Lung (tissue), 12 donors: ENCODE results near the gene KDM5B. TPM values are rescaled to one million over a fixed set of nuclear protein-coding genes. Genes with fewer than 3 reads are reported as not detected.

ENCODE experiments used
- ATAC-seq: fragments of 200-7000 bp; cut with Tn5 transposase; one replicate; pipeline ENCODE4 v1.9.1; 2020; ENCODE audit warnings: moderate number of reproducible peaks; ENCODE audit not compliant: insufficient read depth, low FRiP score
- DNase-seq, 3 donors: peaks; one replicate each; pipeline ENCODE4 v3.0.0-alpha.2; 2013 to 2017
- H3K27ac ChIP-seq, 2 donors: one replicate each; pipeline ENCODE4 v1.5.1; 2013; ENCODE audit warnings: mild to moderate bottlenecking in 2 of 2, moderate library complexity in 2 of 2, control low read depth in 1 of 2, inconsistent platforms in 1 of 2, low read depth in 1 of 2, low read length in 1 of 2
- H3K27me3 ChIP-seq, 3 donors: one replicate each; pipeline ENCODE4 v1.5.1; 2013; ENCODE audit warnings: low read length in 2 of 3; ENCODE audit not compliant: control insufficient read depth in 3 of 3, insufficient read depth in 3 of 3
- H3K36me3 ChIP-seq, 4 donors: one replicate each; pipeline ENCODE4 v1.5.1; 2013; ENCODE audit warnings: low read length in 4 of 4, mild to moderate bottlenecking in 1 of 4, moderate library complexity in 1 of 4; ENCODE audit not compliant: control insufficient read depth in 4 of 4, insufficient read depth in 4 of 4
- H3K4me1 ChIP-seq, 5 donors: one replicate each; pipeline ENCODE4 v1.5.1; 2013; ENCODE audit warnings: low read length in 5 of 5, mild to moderate bottlenecking in 2 of 5, moderate library complexity in 1 of 5; ENCODE audit not compliant: control insufficient read depth in 5 of 5, insufficient read depth in 5 of 5
- H3K4me3 ChIP-seq: one replicate; pipeline ENCODE4 v1.5.1; 2013; ENCODE audit warnings: mild to moderate bottlenecking, control low read depth, moderate library complexity
- H3K9ac ChIP-seq, 2 donors: one replicate each; pipeline ENCODE4 v1.5.1; 2013; ENCODE audit warnings: low read length in 2 of 2, control low read depth in 1 of 2; ENCODE audit not compliant: insufficient read depth in 1 of 2
- H3K9me3 ChIP-seq, 4 donors: one replicate each; pipeline ENCODE4 v1.5.1; 2013; ENCODE audit warnings: low read length in 3 of 4, mild to moderate bottlenecking in 1 of 4, moderate library complexity in 1 of 4; ENCODE audit not compliant: control insufficient read depth in 4 of 4, insufficient read depth in 3 of 4
- CTCF ChIP-seq: IDR thresholded peaks from 2 replicates; pipeline ENCODE4 v1.5.1; 2012; ENCODE audit warnings: mild to moderate bottlenecking; ENCODE audit errors: control extremely low read depth, extremely low read depth
- WGBS, 2 donors: extraction: QIAGEN DNeasy Blood & Tissue Kit; methylation state at CpG; one replicate each; pipeline ENCODE4 v1.1.7; 2013; 5-methylcytosine and 5-hydroxymethylcytosine counted together
- polyA plus RNA-seq, 2 donors: library from polyadenylated mRNA; stranded (reverse); fragments of 200-250 nt; gene quantifications; one replicate each; pipeline ENCODE4 v1.2.1, GENCODE V29; 2013
- total RNA-seq, 2 donors: library from RNA; depleted of rRNA in 1 of 2; stranded (reverse); fragments of >200 nt in 1 of 2; gene quantifications; one replicate each; pipeline ENCODE4 v1.2.1, GENCODE V29; 2014 to 2021
- donor health status: control.
- donor health status: control.
- donor health status: Bipolar disorder and iron deficiency.
- donor health status: healthy.
- donor health status: DM: yes; HTN: yes; CAD: no.

KDM5B gene
- total and polyA plus RNA-seq, 4 donors, result 11.2 to 247 (median 31.6) TPM

DNA sequence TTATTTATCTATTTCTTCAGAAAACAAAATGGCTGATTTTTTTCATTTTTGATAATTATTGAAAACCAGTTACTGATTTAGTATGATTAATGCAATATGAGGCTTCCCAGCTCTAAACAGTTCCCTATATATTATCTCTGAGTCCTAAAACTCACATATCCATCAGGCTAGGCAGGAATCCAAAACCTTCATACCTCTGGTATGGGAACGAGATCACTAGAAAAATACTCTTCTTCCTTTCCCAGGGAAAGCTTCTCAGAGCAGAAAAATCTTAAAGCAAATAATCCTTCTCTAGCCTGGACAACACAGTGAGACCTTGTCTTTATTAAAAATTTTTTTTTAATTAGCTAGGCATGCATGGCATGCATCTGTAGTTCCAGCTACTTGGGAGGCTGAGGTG lies 42.5 kb downstream of the KDM5B start:
- Histone ChIP-seq H3K36me3 (peaks cover 5 to 46% (median 9%) of the 10 kb centered on the region in 4 donors), H3K9me3 (no peaks in the 10 kb centered on the region), H3K4me1 (no peaks in the 10 kb centered on the region), H3K4me3 (no peak overlapping the region), H3K27ac (no peak overlapping the region), H3K27me3 (no peaks in the 10 kb centered on the region), H3K9ac (no peak overlapping the region)
- TF ChIP-seq CTCF, result no peak
- 88 to 92% methylated on average over 1 of the region's 1 CpG for WGBS, 2 donors
- DNase-seq (no peak), ATAC-seq (no peak)

- H3K9me3 ChIP-seq, result no peaks in the 10 kb centered on the region
- TF ChIP-seq CTCF, result no peak
- no peaks in the 10 kb centered on the region for H3K4me1 ChIP-seq
- H3K27ac ChIP-seq, result no peak overlapping the region
- H3K27me3 ChIP-seq, result no peaks in the 10 kb centered on the region
- peaks cover 11 to 47% (median 16%) of the 10 kb centered on the region in 4 donors for H3K36me3 ChIP-seq
- no peak overlapping the region for H3K9ac ChIP-seq
- H3K4me3 ChIP-seq, result no peak overlapping the region
- no peak for DNase-seq
- 73 to 75% methylated on average over 2 of the region's 2 CpGs for WGBS, 2 donors
- no peak for ATAC-seq
Observed at GRCh38 chr1:202762019-202762418, 46.2 kb downstream of the KDM5B start.

- H3K9me3 ChIP-seq, result no peaks in the 10 kb centered on the region
- H3K4me1 ChIP-seq, result no peaks in the 10 kb centered on the region
- H3K27me3 ChIP-seq, result no peaks in the 10 kb centered on the region
- no peak overlapping the region for H3K4me3 ChIP-seq
- 63 to 70% methylated on average over 1 of the region's 1 CpG for WGBS, 2 donors
- ATAC-seq (no peak), DNase-seq (no peak)
- H3K36me3 ChIP-seq, result peaks cover 15 to 46% (median 18%) of the 10 kb centered on the region in 4 donors
- no peak overlapping the region for H3K27ac ChIP-seq
- TF ChIP-seq CTCF, result no peak
- no peak overlapping the region for H3K9ac ChIP-seq
Observed at GRCh38 chr1:202760589-202760988, 47.6 kb downstream of the KDM5B start.

GRCh38 chr1:202756391-202756790 lies 51.8 kb downstream of the KDM5B start:
- Histone ChIP-seq H3K27me3 (no peaks in the 10 kb centered on the region), H3K4me3 (no peak overlapping the region), H3K9ac (no peak overlapping the region), H3K4me1 (no peaks in the 10 kb centered on the region), H3K9me3 (no peaks in the 10 kb centered on the region), H3K36me3 (peaks cover 20 to 46% (median 31%) of the 10 kb centered on the region in 4 donors), H3K27ac (no peak overlapping the region)
- DNase-seq (no peak), ATAC-seq (no peak)
- 92% methylated on average over 2 of the region's 2 CpGs for WGBS, 2 donors
- no peak for TF ChIP-seq CTCF
